A673 (cell line): ENCODE measurements around the gene MPP1. TPM values are rescaled to one million over a fixed set of nuclear protein-coding genes. Genes with fewer than 3 reads are reported as not detected.

Experiments used
- BruUV-seq: library from RNA; stranded (reverse); fragments of 400-500 nt; replicated peaks from 2 replicates; lab custom pipeline; 2021; lab: Mats Ljungman, UMichigan
- CTCF ChIA-PET: fragments of 300-600 bp; sonication (Branson Sonifier 250); formaldehyde crosslinking; loops from one replicate; lab custom pipeline; 2022; ENCODE audit warnings: antibody characterized with exemption; lab: Charles Lee
- POLR2A ChIA-PET: fragments of 300-600 bp; sonication (Branson Sonifier 250); formaldehyde crosslinking; loops from one replicate; lab custom pipeline; 2022; ENCODE audit warnings: antibody characterized with exemption; ENCODE audit not compliant: low non-redundant PET; lab: Charles Lee
- DNase-seq: peaks from one replicate; pipeline ENCODE4 v3.0.0-alpha.2; 2015; ENCODE audit warnings: low spot score
- H3K27ac ChIP-seq: fragments of 200-600 bp; sonication (generic); 2 replicates; pipeline ENCODE4 v1.5.1; 2016; ENCODE audit warnings: mixed run types, low read depth, mild to moderate bottlenecking, mixed read lengths, antibody characterized with exemption, low read length; ENCODE audit not compliant: poor library complexity, severe bottlenecking
- H3K27me3 ChIP-seq: fragments of 200-600 bp; sonication (generic); replicated peaks from 2 replicates; pipeline ENCODE4 v1.6.1; 2017; ENCODE audit warnings: mixed run types, low read depth, mild to moderate bottlenecking, mixed read lengths, antibody characterized with exemption, low read length; ENCODE audit not compliant: insufficient read depth, poor library complexity
- H3K36me3 ChIP-seq: fragments of 200-600 bp; sonication (generic); 2 replicates; pipeline ENCODE4 v1.6.1; 2016; ENCODE audit warnings: mixed run types, mild to moderate bottlenecking, mixed read lengths, antibody characterized with exemption, low read length; ENCODE audit not compliant: insufficient read depth, poor library complexity, severe bottlenecking
- H3K4me1 ChIP-seq: fragments of 200-600 bp; sonication (generic); 2 replicates; pipeline ENCODE4 v1.6.1; 2017; ENCODE audit warnings: mixed run types, mild to moderate bottlenecking, mixed read lengths, antibody characterized with exemption, low read length; ENCODE audit not compliant: insufficient read depth, poor library complexity, severe bottlenecking
- H3K4me3 ChIP-seq: fragments of 200-600 bp; sonication (generic); 2 replicates; pipeline ENCODE4 v1.5.1; 2016; ENCODE audit warnings: low read depth, mixed run types, mild to moderate bottlenecking, mixed read lengths, low read length; ENCODE audit not compliant: poor library complexity, severe bottlenecking
- H3K9me3 ChIP-seq: fragments of 200-600 bp; sonication (generic); 2 replicates; pipeline ENCODE4 v1.6.1; 2016; ENCODE audit warnings: mixed run types, low read depth, mild to moderate bottlenecking, mixed read lengths, antibody characterized with exemption, low read length; ENCODE audit not compliant: poor library complexity, severe bottlenecking
- CTCF ChIP-seq: fragments of 300-800, 200-600 bp; sonication (generic); conservative IDR thresholded peaks from 2 replicates; pipeline ENCODE4 v1.5.1; 2017; ENCODE audit warnings: low read depth, mild to moderate bottlenecking, antibody characterized with exemption, low read length, moderate library complexity, mixed read lengths
- EZH2 ChIP-seq: fragments of 200-600 bp; sonication (generic); IDR thresholded peaks from 2 replicates; pipeline ENCODE4 v1.6.1; 2017; ENCODE audit warnings: borderline replicate concordance, low read depth, mild to moderate bottlenecking, mixed read lengths, antibody characterized with exemption, low read length; ENCODE audit not compliant: poor library complexity, severe bottlenecking
- intact Hi-C: fragments of 100-400 bp; cut with micrococcal nuclease; formaldehyde crosslinking; loops from one replicate; pipeline ENCODE4 v1.10.0; 2022; ENCODE audit not compliant: unreplicated experiment
- total RNA-seq: library from RNA; stranded (reverse); gene quantifications from 2 replicates; pipeline ENCODE4 v1.2.3, GENCODE V29; 2021

Gene MPP1
- total RNA-seq, 1 experiment from 2014 or later: 10.4 TPM

- H3K4me3 ChIP-seq: no peak overlapping the region
- no peaks in the 10 kb centered on the region for H3K9me3 ChIP-seq
- DNase-seq: no peak
- H3K27me3 ChIP-seq: no peaks in the 10 kb centered on the region
- ChIA-PET CTCF (no interaction called here), POLR2A (no interaction called here)
- no peak for TF ChIP-seq EZH2
- TF ChIP-seq CTCF: no peak
- intact Hi-C loops: no loop called here
- no peak overlapping the region for H3K27ac ChIP-seq
- no peaks in the 10 kb centered on the region for H3K36me3 ChIP-seq
- no TSS peak for BruUV-seq
- no peaks in the 10 kb centered on the region for H3K4me1 ChIP-seq
These were observed 24.7 kb upstream of the MPP1 start for GRCh38 chrX:154829926-154830442.

- Histone ChIP-seq H3K9me3 (no peaks in the 10 kb centered on the region), H3K4me1 (no peaks in the 10 kb centered on the region), H3K27me3 (no peaks in the 10 kb centered on the region), H3K4me3 (no peak overlapping the region), H3K27ac (no peak overlapping the region), H3K36me3 (no peaks in the 10 kb centered on the region)
- BruUV-seq: no TSS peak
- ChIA-PET POLR2A (no interaction called here), CTCF (no interaction called here)
- no peak for DNase-seq
- intact Hi-C loops: no loop called here
- no peak for TF ChIP-seq CTCF
- TF ChIP-seq EZH2: no peak
These were observed 23.8 kb upstream of the MPP1 start for GRCh38 chrX:154829134-154829533.

GRCh38 chrX:154828016-154828408 lies 22.7 kb upstream of the MPP1 start:
- Histone ChIP-seq H3K9me3 (no peaks in the 10 kb centered on the region), H3K4me3 (no peak overlapping the region), H3K27ac (no peak overlapping the region), H3K27me3 (no peaks in the 10 kb centered on the region), H3K4me1 (no peaks in the 10 kb centered on the region), H3K36me3 (no peaks in the 10 kb centered on the region)
- DNase-seq: no peak
- intact Hi-C loops: no loop called here
- CTCF ChIA-PET: no interaction called here
- no peak for TF ChIP-seq CTCF
- no peak for TF ChIP-seq EZH2
- POLR2A ChIA-PET: no interaction called here
- BruUV-seq: no TSS peak
